Choroid plexus epithelial cell (primary cell): ENCODE results near the gene S100A14.
A peak's percentile ranks its signal among the peaks of the same experiment; 100 is the strongest.

Experiments used
- DNase-seq: peaks from one replicate; pipeline ENCODE4 v3.0.0-alpha.2; 2010; ENCODE audit warnings: low read depth
- H3K4me3 ChIP-seq: 2 replicates; pipeline ENCODE4 v1.5.1; 2011; ENCODE audit warnings: low read depth, mild to moderate bottlenecking, control low read depth, low read length, moderate library complexity
- TF ChIP-seq, protein P1 (sequence below): conservative IDR thresholded peaks from 2 replicates; pipeline ENCODE4 v1.5.1; 2011; ENCODE audit warnings: low read depth, mild to moderate bottlenecking, control low read depth, inconsistent platforms, low read length, moderate library complexity

S100A14 gene

DNA sequence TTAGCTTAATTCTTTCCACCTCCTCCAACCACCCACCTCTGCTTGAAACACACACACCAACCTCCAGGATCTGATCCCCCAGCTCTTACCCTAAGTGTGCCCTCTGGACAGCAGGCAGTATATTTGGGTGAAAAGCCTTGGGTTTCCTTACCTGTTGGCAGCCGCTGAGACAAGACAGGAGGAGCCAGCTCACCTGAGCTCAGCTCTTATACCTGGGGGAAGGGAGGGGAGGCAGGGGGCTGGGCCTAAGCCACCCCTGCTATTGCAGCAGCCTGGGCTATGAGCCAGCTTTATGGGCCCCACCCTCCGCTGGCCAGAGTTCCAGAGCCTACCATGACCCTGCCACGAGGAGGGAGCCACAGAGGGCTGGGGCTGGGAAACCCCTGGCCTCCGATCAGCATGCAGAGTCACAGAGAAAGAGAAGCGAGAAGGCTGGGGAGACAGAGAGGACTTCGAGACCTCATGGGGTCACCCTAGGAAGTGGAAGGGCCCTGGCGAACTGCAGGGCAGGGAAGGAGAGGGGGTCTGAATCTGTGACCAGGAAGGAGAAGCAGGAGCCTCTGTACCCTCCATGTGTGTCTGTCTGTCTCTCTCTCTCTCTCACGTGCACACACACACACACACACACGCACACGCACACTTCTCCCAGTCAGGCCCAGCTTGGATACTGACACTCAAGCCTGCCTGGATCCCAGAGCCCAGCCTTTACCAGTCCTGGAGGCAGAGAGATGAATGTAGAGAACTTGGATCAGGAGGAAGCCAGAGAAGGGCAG is at the start of gene S100A14:
Gene S100A14, minus strand, starts transcription at position 182 of the 773 bp plus-strand sequence. CDS start 467 bp downstream, outside the sequence.
- TF ChIP-seq, protein P1, sequence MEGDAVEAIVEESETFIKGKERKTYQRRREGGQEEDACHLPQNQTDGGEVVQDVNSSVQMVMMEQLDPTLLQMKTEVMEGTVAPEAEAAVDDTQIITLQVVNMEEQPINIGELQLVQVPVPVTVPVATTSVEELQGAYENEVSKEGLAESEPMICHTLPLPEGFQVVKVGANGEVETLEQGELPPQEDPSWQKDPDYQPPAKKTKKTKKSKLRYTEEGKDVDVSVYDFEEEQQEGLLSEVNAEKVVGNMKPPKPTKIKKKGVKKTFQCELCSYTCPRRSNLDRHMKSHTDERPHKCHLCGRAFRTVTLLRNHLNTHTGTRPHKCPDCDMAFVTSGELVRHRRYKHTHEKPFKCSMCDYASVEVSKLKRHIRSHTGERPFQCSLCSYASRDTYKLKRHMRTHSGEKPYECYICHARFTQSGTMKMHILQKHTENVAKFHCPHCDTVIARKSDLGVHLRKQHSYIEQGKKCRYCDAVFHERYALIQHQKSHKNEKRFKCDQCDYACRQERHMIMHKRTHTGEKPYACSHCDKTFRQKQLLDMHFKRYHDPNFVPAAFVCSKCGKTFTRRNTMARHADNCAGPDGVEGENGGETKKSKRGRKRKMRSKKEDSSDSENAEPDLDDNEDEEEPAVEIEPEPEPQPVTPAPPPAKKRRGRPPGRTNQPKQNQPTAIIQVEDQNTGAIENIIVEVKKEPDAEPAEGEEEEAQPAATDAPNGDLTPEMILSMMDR: no peak
- no peak within 1 kb of the TSS for H3K4me3 ChIP-seq
- DNase-seq: no peak

DNA sequence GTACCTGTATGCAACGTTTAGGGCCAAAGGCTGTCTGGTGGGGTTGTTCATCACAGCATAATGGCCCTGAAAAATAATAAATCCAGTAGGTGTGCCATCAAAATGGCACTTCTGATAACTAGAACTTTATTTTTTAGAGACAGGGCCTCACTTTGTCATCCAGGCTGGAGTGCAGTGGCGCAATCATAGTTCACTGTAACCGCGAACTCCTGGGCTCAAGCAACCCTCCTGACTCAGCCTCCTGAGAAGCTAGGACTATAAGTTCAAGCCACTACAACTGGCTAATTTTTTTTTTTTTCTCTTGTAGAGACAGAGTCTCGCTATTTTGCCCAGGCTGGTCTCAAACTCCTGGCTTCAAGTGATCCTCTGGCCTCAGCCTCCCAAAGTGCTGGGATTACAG is 47.1 kb upstream of the S100A14 start:
- peak; percentile 75 for DNase-seq
- H3K4me3 ChIP-seq: no peak overlapping the region
- TF ChIP-seq, protein P1: no peak

DNA sequence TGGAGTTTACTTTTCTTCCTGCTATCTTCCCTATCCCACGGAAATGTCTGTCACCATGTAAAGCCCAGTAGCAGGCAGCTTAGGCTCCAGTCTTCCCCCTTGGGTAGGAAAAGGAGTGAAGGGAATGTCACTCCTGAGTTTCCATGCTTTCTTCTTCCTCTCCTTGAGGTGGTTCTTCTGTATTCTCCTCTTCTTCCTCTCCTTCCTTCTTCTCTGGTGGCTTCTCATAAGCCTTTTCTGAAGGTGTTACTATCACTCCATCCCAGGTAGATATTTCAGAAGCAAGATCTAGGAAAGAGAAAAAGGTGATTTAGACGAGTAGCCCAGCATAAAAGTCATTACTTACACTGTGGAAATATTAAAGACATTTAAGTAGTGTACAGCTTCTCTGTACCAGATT is 46.1 kb upstream of the S100A14 start:
- TF ChIP-seq, protein P1: no peak
- H3K4me3 ChIP-seq: no peak overlapping the region
- DNase-seq: no peak

DNA sequence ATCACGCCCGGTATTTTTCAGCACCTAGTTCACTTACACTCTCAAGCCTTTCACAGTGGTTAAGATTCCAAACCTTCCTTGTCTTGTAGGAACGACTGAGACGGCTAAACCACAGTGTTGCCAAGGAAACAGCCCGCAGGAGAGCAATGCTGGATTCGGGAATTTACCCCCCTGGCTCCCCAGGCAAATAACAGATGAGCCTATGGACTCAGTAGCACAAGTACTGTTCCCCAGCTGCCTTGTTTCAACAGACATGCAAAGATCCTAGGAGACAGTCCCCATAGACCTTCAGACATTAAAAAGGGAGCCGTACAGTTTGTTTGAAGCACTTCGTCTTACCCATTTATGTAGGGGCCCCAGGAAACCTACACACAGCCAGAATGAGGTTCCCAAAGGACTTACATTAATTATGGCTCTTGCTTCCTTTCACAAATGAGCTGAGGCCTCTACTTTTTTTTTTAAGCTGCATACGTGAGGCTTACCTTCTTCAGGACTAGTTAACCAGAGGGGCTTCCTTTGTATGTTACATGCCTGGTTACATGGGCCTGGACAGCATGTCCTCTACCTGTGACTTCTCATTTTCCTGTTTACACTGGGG is 45.1 kb upstream of the S100A14 start:
- no peak overlapping the region for H3K4me3 ChIP-seq
- TF ChIP-seq, protein P1: no peak
- peak; percentile 9 for DNase-seq

DNA sequence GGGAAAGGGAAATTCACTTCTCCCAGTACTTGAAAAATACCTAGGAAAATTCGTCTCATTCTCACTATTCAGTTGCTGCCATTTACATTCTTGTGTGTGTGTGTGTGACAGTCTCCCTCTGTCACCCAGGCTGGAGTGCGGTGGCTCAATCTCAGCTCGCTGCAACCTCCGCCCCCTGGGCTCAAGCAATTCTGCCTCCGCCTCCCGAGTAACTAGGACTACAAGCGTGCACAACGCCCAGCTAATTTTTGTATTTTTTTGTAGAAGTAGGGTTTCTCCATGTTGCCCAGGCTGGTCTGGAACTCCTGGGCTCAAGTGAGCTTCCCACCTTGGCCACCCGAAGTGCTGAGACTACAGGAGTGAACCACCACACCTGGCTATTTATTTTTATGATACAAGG is 43.5 kb upstream of the S100A14 start:
- no peak for DNase-seq
- TF ChIP-seq, protein P1: no peak
- no peak overlapping the region for H3K4me3 ChIP-seq

DNA sequence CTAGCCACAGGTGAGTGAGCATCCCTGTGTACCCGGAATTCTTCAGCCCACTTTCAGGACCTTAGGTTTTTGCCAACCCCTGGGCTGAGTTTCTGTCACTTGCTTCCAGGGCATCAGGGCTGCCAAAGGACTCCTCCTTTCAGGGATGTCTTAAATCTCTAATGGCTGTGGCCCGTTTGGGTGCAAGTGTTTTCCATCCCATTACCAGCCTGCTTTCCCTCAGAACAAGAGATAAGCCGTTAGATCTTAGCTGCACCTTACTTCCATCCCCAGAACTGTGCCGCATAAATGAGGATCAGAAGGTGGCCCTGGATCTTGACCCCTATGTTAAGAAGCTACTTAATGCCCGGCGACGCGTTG is 43.0 kb upstream of the S100A14 start:
- peak overlapping the region; percentile 86 for H3K4me3 ChIP-seq
- TF ChIP-seq, protein P1: no peak
- no peak for DNase-seq
